ENCODE results near the gene ABHD12.

Gene ABHD12

GRCh38 chr20:25287631-25288290 is 102.9 kb downstream of the ABHD12 start:
- DNase-seq: no peak

DNA sequence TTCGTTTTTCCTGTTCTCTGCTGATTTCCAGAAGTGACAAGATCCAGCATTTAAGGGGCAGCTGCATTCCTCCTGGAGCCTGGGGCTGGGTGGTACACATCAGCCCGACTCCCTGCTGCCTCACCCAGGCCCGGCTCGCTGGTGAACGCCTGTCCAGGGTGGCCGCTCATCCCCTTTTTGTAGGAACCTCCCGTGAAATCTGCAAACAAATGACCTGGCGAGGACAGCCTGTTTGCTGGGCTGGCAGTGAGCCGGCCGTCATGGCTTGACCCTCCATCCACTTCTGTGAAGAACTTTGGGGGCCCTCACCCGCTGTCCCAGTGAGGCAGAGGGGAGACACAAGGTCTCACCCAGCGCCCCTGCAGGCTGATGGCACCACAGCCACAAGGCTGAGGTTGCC is 103.7 kb downstream of the ABHD12 start:
- no peak for DNase-seq

- no peak for DNase-seq
These were observed 104.5 kb downstream of the ABHD12 start for GRCh38 chr20:25285856-25286798.

DNA sequence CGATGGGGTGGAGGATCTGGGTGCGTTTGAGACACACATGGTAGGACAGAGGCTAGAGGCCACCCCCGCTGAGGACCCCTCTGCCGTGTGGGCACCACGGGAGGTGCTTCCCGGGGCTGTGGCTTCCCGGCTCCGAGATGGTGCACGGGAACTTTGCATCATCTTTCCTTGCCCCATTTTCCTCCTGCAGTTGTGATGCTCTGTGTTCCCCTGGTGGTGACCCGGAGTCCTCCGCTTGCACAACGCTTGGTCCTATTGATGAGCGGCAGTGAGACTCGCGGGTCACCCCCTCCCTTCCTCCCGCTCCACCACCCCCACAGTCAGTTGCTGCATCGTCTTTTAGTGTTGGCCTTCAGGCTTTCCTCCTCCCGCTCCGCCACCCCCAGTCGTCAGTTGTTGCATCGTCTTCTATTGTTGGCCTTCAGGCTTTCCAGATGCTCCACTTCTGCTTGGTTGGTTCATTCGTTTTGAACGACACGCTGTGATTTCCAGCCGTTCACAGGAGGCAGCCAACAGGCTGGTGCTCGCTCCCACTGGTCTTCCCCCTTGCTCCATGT is 105.5 kb downstream of the ABHD12 start:
- no peak for DNase-seq

DNA sequence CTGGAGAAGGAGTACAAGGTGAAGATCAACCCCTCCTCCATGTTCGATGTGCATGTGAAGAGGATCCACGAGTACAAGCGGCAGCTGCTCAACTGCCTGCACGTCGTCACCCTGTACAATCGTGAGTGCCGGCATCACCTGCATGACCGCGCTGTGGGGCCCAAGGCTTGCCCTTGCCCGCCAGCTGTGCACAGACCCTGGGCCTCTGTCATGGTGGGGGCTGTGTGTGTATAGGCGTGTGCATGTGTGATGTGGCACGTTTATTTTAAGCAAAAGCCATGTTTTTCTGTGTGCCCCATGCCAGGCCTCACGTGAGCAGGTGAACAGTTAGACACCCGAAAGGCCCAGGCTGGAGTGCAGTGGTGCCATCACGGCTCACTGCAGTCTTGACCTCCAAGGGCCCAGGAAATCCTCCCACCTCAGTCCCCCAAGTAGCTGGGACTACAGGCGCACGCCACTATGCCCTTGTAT is 106.5 kb downstream of the ABHD12 start:
- no peak for DNase-seq

DNA sequence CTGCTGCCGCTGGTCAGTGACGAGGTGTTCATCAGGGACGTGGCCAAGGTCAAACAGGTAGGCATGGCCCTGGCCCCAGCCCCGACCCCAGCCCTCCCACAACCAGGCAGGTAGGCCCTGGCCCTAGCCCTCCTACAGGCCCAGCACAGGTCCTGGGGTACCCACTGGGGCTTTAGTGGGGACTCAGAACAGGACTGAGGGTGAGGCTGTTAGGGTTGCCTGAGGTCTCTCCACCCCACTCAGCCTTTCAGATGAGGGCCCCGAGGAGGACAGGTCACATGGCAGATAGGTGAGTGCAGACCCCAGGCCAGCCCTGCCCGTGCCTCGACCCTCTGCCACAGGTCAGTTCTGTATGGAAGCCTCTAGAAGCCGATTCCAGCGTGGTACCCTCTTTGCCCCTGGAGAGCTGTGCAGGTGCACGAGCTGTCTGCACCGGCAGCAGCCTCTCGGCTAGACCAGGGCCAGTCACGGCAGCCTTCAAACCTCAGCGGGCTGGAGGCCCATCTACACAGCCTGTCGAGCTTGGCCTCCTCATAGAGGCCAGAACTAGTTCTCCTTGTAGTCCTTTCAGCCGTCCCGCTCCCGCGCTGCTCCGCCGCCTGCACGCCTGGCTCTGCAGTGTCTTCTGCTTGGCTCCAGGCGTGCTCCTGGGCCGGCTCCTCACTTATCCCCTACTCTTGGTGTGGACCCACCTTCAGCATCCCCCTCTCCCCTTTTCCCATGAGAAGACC is 107.2 kb downstream of the ABHD12 start:
- no peak for DNase-seq

- no peak for DNase-seq
These were observed 107.8 kb downstream of the ABHD12 start for GRCh38 chr20:25282796-25283195.

DNA sequence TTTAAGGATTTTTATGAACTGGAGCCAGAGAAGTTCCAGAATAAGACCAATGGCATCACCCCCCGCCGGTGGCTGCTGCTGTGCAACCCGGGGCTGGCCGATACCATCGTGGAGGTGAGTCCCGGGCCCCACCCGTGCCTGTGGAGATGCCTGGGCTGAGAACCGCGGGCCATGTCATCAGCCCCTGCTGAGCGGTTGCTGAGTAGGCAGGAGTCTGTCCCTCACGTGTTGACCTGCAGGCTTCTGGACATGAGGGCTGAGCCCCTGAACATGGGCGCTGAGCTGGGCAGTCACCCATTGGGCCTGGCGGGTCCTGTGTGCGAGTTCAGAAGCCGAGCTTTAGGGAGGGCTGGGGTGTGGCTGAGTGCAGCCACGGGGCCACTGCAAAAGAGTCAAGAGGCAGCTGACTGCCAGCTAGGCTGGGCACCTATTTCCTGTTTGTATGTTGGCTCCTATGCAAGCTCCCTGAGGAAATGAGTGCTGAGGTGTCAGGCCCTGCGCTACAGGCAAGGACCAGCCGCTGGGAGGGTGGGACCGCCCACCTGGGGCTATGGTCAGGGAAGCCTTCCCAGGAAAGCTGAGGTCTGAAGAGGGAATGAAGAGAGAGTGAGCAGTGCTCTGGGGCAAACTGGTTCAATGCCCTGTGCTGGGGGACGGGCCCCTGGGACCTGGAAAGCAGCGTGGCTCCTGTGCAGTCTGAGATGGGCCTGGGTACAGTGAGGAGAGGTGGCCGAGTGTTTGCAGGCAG is 108.4 kb downstream of the ABHD12 start:
- no peak for DNase-seq

DNA sequence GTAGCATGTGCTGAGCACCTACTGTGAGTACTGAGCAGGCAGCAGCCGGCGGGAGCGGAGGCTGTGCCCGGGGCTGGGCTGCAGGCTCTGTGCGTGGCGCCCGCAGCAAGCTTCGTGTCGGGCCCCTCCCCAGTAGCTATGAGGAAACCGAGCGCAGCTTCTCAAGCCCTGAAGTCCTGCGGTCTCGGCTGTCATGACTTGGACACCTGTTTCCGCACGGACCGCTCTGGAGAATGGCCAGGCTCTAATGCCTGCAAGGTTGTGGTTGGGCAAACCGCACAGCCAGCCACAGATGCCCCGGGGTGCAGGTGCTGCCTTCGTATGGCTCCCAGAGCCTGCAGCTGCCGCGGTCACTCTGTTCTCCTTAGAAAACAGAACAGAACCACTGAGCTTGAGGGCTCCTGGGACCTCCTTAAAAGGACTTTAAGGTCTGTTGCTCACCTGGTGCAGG is 109.1 kb downstream of the ABHD12 start:
- DNase-seq: no peak

DNA sequence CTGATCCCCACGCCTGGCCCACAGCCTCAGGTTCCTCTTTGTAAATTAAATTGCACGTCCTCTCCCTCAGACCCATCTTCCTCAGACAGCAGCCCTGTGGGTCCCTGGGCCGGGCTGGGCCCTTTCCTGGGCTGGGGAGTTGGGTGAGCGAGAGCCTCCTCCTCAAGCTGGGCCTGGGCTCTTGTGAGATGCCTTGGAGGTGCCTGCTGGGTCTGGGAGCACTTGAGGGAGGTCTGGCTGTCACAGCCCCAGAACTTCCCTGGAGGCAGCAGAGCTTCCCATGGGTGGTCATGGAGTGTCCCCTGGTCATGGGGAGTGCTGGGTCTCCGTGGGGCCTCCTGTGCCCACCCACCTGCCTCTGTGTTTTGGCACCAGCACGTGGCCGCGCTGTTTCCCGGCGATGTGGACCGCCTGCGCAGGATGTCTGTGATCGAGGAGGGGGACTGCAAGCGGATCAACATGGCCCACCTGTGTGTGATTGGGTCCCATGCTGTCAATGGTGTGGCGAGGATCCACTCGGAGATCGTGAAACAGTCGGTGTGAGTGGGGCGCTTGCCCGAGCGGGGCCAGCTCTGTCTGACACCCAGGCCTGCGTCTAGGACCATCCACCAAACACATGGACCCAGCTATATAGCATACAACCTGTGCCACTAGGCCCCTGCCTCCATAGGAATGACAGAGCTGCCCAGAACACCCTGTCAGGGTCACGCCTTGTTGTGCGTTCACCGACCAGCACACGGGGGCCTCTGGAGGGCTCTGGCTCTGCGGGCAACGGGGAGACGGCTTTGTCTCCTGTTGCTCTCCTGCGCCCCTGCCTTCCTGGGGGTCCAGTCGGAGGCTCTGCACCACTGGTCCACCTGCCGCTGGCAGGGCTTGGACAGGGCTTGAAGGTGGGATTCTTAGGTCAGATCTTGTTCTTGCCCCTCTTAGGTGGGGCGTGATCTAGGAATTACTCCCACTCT is 109.8 kb downstream of the ABHD12 start:
- DNase-seq: no peak

- DNase-seq: no peak
These were observed 110.5 kb downstream of the ABHD12 start for GRCh38 chr20:25280051-25280573.

DNA sequence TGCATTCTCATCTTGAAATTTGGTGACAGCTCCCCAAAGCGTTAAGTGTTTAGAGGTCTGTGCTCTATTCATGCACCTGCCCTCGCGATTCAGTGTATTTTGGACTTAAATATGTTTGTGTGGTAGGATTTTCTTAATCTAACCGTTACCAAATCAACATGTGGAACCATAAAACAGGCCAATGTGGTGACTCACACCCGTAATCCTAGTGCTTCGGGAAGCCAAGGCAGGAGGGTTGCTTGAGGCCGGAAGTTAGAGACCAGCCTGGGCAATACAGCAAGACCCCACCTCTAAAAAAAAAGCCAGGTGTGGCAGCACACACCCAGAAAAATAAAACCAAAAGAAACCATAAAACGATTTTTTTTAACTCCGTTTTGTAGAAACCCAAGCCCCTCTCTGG is 111.2 kb downstream of the ABHD12 start:
- DNase-seq: no peak

GRCh38 chr20:25278636-25279361 is 111.8 kb downstream of the ABHD12 start:
- DNase-seq: no peak

DNA sequence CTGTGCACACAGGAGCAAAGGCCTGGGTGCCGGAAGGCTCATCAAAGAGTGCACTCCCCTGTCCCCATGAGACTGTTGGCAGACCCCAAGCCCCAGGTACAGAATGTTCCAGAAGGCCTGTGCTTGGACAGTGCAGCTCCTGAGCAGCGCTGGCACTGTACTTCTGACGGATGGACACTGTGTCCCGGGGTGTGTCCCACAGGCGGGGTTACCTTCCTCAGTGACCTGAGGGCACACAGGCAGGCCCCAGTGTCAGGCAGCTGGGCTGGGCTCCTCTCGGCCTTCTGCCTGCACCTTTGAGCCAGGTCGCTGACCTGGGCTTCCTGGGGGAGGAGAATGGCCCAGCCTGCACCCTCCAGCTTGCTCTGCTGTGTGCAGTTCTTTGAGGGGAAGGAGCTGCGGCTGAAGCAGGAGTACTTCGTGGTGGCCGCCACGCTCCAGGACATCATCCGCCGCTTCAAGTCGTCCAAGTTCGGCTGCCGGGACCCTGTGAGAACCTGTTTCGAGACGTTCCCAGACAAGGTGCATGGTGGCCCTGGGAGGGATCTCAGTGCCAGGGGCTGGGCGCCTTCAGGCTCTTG is 112.6 kb downstream of the ABHD12 start:
- DNase-seq: no peak

GRCh38 chr20:25277051-25277801 is 113.4 kb downstream of the ABHD12 start:
- no peak for DNase-seq

DNA sequence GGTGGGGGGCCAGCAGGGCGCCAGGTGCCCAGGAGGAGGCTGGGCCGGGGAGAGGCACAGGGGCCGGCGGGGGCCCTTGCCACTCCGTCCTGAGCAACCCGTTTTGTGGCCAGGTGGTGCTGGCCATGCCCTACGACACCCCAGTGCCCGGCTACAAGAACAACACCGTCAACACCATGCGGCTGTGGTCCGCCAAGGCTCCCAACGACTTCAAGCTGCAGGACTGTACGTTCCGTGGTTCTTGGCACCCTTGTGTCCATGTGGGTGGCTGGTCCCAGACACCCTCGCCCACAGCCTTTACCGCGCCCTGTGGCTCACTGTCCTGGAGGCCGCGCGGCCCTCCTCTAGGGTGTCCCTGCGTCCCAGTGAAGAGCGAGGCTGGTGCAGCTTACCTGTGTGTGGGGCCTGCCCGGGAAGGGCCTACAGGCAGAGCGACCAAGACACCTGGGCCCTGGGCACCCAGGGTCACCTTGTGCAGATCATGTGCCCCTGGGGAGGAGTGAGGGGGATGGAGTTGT is 114.0 kb downstream of the ABHD12 start:
- no peak for DNase-seq

- DNase-seq: no peak
These were observed 114.7 kb downstream of the ABHD12 start for GRCh38 chr20:25275813-25276532.

All from stimulated activated naive CD4-positive, alpha-beta T cell (primary cell).